HTR-8/SVneo (cell line): ENCODE data around the gene NR1H2.
"Not testable (repeated sequence)": the region's sequence is repeated elsewhere in the genome, so short reads cannot be mapped to it uniquely, and the experiment has no call there.

Experiments used
- DNase-seq: peaks from one replicate; pipeline ENCODE4 v3.0.0; 2011; ENCODE audit warnings: low spot score, mixed read lengths; ENCODE audit not compliant: insufficient read length
- FAIRE-seq: peaks from 2 replicates; lab custom pipeline; 2011; peaks lifted over from hg19 to GRCh38; lab: Jason Lieb, UNC

Gene NR1H2

GRCh38 chr19:50376166-50377050 lies at the start of gene NR1H2:
TSS of gene NR1H2 (plus strand) at chr19:50376457. CDS start at chr19:50377606, 1,149 bp downstream.
- peak; percentile 83 for DNase-seq
- peak; percentile 93 for FAIRE-seq

- FAIRE-seq (no peak), DNase-seq (no peak)
Measured at GRCh38 chr19:50327013-50327412, 49.2 kb upstream of the NR1H2 start.

- FAIRE-seq, result no peak
- DNase-seq, result no peak
Measured at GRCh38 chr19:50327461-50328223, 48.6 kb upstream of the NR1H2 start.

- DNase-seq, result no peak
- no peak for FAIRE-seq
Measured at GRCh38 chr19:50328224-50328872, 47.9 kb upstream of the NR1H2 start.

- DNase-seq (no peak), FAIRE-seq (no peak)
Measured at GRCh38 chr19:50328873-50329145, 47.4 kb upstream of the NR1H2 start.

GRCh38 chr19:50329146-50329925 lies 46.9 kb upstream of the NR1H2 start, which contains the start of gene KCNC3:
TSS of gene KCNC3 (minus strand) at chr19:50329377. CDS start at chr19:50329082, 295 bp downstream.
- DNase-seq (peak; percentile 94), FAIRE-seq (peak; percentile 91)

GRCh38 chr19:50329926-50330294 lies 46.3 kb upstream of the NR1H2 start:
- not testable (repeated sequence) for FAIRE-seq, DNase-seq

GRCh38 chr19:50330365-50331078 lies 45.7 kb upstream of the NR1H2 start:
- DNase-seq (peak; percentile 72), FAIRE-seq (no peak)

- DNase-seq (no peak), FAIRE-seq (no peak)
Measured at GRCh38 chr19:50331221-50331993, 44.9 kb upstream of the NR1H2 start.

GRCh38 chr19:50331994-50332243 lies 44.3 kb upstream of the NR1H2 start:
- DNase-seq, result no peak
- FAIRE-seq, result no peak

GRCh38 chr19:50332244-50333038 lies 43.8 kb upstream of the NR1H2 start:
- no peak for FAIRE-seq
- DNase-seq, result no peak

GRCh38 chr19:50333235-50333736 lies 43.0 kb upstream of the NR1H2 start:
- FAIRE-seq (peak; percentile 82), DNase-seq (peak; percentile 72)

GRCh38 chr19:50333737-50334617 lies 42.3 kb upstream of the NR1H2 start:
- peak; percentile 33 for FAIRE-seq
- DNase-seq, result peak; percentile 93

GRCh38 chr19:50334741-50335421 lies 41.4 kb upstream of the NR1H2 start:
- no peak for FAIRE-seq
- DNase-seq, result no peak

- DNase-seq, FAIRE-seq: not testable (repeated sequence)
Measured at GRCh38 chr19:50337031-50337430, 39.2 kb upstream of the NR1H2 start.

GRCh38 chr19:50340331-50340730 lies 35.9 kb upstream of the NR1H2 start:
- no peak for FAIRE-seq
- DNase-seq, result no peak
